SU-DHL-6 (cell line): ENCODE measurements around the gene HIBADH.
"Not testable (repeated sequence)": the region's sequence is repeated elsewhere in the genome, so short reads cannot be mapped to it uniquely, and the experiment has no call there.

ENCODE experiments used
- H2AFZ ChIP-seq: fragments of 200-600 bp; sonication (generic); 2 replicates; pipeline ENCODE4 v1.6.1; 2014; ENCODE audit warnings: low read depth, mild to moderate bottlenecking, moderate library complexity, mixed read lengths, antibody characterized with exemption, low read length; ENCODE audit not compliant: severe bottlenecking
- H3F3A ChIP-seq: fragments of 200-600 bp; shearing (Covaris generic); 2 replicates; pipeline ENCODE4 v1.6.0; 2016; ENCODE audit warnings: antibody characterized with exemption, mild to moderate bottlenecking; ENCODE audit not compliant: insufficient read depth
- H3K27ac ChIP-seq: fragments of 200-600 bp; sonication (generic); 2 replicates; pipeline ENCODE4 v1.5.1; 2016; ENCODE audit warnings: low read depth, mild to moderate bottlenecking, low read length, moderate library complexity, mixed read lengths
- H3K27me3 ChIP-seq: fragments of 200-600 bp; sonication (generic), shearing (Covaris generic); 2 replicates; pipeline ENCODE4 v1.6.0; 2014; ENCODE audit warnings: mild to moderate bottlenecking, low read length
- H3K36me3 ChIP-seq: fragments of 200-600 bp; sonication (generic); 2 replicates; pipeline ENCODE4 v1.6.1; 2014; ENCODE audit warnings: mild to moderate bottlenecking, low read length, mixed read lengths
- H3K4me2 ChIP-seq: fragments of 300-600, 200-600 bp; shearing (Covaris generic), sonication (generic); 2 replicates; pipeline ENCODE4 v1.6.0; 2014; ENCODE audit warnings: low read length, low read depth, mild to moderate bottlenecking; ENCODE audit not compliant: poor library complexity, severe bottlenecking
- H3K4me3 ChIP-seq: fragments of 200-600 bp; sonication (generic); 2 replicates; pipeline ENCODE4 v1.5.1; 2014; ENCODE audit warnings: antibody characterized with exemption, low read length, mild to moderate bottlenecking, mixed read lengths; ENCODE audit not compliant: insufficient read depth, poor library complexity, severe bottlenecking
- H3K79me2 ChIP-seq: fragments of 200-600 bp; sonication (generic); 2 replicates; pipeline ENCODE4 v1.6.1; 2014; ENCODE audit warnings: mild to moderate bottlenecking, low read length, moderate library complexity; ENCODE audit not compliant: insufficient read depth
- H3K9ac ChIP-seq: fragments of 200-600 bp; sonication (generic); 2 replicates; pipeline ENCODE4 v1.7.0; 2014; ENCODE audit warnings: mild to moderate bottlenecking, low read length
- H3K9me2 ChIP-seq: fragments of 200-600 bp; sonication (generic); replicated peaks from 2 replicates; pipeline ENCODE4 v1.6.1; 2014; ENCODE audit warnings: low read length; ENCODE audit not compliant: insufficient read depth
- H3K9me3 ChIP-seq: fragments of 200-600 bp; sonication (generic); 2 replicates; pipeline ENCODE4 v1.6.1; 2014; ENCODE audit warnings: low read length, mixed read lengths; ENCODE audit not compliant: insufficient read depth
- H4K20me1 ChIP-seq: fragments of 200-600 bp; sonication (generic); 2 replicates; pipeline ENCODE4 v1.6.1; 2014; ENCODE audit warnings: low read depth, mild to moderate bottlenecking, antibody characterized with exemption, low read length, moderate library complexity, mixed read lengths
- EZH2phosphoT487 ChIP-seq: fragments of 200-600 bp; sonication (generic), shearing (Covaris generic); conservative IDR thresholded peaks from 2 replicates; pipeline ENCODE4 v1.6.1; 2018; ENCODE audit warnings: mild to moderate bottlenecking, antibody characterized with exemption, low read length, moderate library complexity, mixed read lengths
- TF ChIP-seq, protein P1 (sequence below): fragments of 200-600 bp; sonication (generic); IDR thresholded peaks from one replicate; pipeline ENCODE4 v1.5.1; 2017; ENCODE audit warnings: antibody characterized with exemption, mild to moderate bottlenecking, low read length, moderate library complexity; ENCODE audit not compliant: insufficient read depth, poor library complexity, severe bottlenecking

The HIBADH gene

DNA sequence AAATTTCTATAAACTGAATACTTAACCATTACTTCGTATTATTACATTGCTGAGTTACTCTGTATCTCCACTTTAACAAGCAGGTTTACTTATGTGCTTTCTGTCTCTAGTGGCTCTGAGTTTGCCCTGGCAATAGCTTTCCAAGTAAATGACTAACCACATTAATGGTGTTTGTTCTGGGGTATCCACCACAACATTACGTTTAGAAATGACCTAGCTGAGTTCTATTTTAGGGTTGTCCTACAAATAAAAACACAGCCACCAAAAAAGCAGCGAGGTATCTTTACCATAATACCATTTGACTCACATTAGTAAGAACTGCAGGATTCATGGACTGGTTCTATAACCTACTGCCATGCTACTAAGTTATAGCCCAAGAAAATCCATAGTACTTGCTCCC is 83.1 kb downstream of the HIBADH start:
- Histone ChIP-seq H3K4me2 (no peak overlapping the region), H3K79me2 (no peaks in the 10 kb centered on the region), H3K27ac (no peak overlapping the region), H3K9me3 (no peaks in the 10 kb centered on the region), H3F3A (no peaks in the 10 kb centered on the region), H3K4me3 (no peak overlapping the region), H4K20me1 (no peaks in the 10 kb centered on the region), H3K9ac (no peak overlapping the region), H2AFZ (no peak overlapping the region), H3K27me3 (no peaks in the 10 kb centered on the region), H3K9me2 (no peaks in the 10 kb centered on the region), H3K36me3 (peaks cover 3% of the 10 kb centered on the region; the same call in 1 of the 2 replicates)
- TF ChIP-seq, protein P1, sequence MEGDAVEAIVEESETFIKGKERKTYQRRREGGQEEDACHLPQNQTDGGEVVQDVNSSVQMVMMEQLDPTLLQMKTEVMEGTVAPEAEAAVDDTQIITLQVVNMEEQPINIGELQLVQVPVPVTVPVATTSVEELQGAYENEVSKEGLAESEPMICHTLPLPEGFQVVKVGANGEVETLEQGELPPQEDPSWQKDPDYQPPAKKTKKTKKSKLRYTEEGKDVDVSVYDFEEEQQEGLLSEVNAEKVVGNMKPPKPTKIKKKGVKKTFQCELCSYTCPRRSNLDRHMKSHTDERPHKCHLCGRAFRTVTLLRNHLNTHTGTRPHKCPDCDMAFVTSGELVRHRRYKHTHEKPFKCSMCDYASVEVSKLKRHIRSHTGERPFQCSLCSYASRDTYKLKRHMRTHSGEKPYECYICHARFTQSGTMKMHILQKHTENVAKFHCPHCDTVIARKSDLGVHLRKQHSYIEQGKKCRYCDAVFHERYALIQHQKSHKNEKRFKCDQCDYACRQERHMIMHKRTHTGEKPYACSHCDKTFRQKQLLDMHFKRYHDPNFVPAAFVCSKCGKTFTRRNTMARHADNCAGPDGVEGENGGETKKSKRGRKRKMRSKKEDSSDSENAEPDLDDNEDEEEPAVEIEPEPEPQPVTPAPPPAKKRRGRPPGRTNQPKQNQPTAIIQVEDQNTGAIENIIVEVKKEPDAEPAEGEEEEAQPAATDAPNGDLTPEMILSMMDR, result no peak
- no peak for TF ChIP-seq EZH2phosphoT487

DNA sequence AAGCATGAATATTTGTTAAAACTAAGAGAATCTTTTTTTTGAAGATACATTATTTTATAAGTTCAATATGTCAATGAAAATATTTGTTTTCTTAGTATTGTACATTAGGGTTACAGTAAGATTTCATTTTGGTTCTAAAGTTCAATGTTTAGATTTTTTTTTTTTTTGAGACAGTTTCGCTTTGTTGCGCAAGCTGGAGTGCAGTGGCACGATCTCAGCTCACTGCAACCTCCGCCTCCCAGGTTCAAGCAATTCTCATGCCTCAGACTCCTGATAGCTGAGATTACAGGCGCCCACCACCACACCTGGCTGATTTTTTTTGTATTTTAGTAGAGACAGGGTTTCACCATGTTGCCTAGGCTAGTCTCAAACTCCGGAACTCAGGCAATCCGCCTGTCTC is 84.5 kb downstream of the HIBADH start:
- H3K79me2 ChIP-seq, H3K9me2 ChIP-seq, H3K27me3 ChIP-seq, H3K4me2 ChIP-seq, H3K9me3 ChIP-seq, H3K27ac ChIP-seq, H3K36me3 ChIP-seq, H4K20me1 ChIP-seq, H3F3A ChIP-seq, H3K4me3 ChIP-seq, H2AFZ ChIP-seq, H3K9ac ChIP-seq: not testable (repeated sequence)

DNA sequence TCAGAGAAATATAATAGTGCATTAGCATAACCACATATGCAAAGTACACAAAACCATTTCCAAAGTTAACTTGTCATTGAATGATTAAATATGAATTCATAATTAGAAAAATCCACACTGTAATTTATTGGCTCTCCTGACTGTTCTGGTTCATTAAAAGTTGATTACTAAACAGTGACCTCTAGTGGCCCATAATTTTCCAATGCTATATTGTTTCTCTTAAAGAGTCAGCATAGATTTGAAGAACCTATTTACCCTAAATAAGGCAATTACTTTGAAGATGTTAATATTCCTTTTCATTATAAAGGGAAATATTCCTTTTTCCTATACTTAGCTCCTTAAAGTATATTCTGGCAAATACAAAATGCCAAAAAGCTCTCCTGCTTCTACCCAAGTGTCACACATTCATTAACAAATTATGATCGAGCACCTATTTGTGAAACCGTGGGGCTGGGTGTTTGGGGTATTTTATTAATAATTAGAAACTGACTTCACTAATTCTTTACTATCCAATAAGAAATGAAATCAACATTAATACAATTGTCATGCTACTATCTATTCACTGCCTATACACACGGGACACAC is 86.2 kb downstream of the HIBADH start:
- no peaks in the 10 kb centered on the region for H3K36me3 ChIP-seq
- TF ChIP-seq EZH2phosphoT487, result no peak
- TF ChIP-seq, protein P1, result peak; percentile 78
- H4K20me1 ChIP-seq, result no peaks in the 10 kb centered on the region
- H3K27ac ChIP-seq, result no peak overlapping the region
- no peaks in the 10 kb centered on the region for H3K79me2 ChIP-seq
- H3K27me3 ChIP-seq, result no peaks in the 10 kb centered on the region
- H3K4me3 ChIP-seq, result no peak overlapping the region
- no peaks in the 10 kb centered on the region for H3F3A ChIP-seq
- no peak overlapping the region for H3K4me2 ChIP-seq
- no peaks in the 10 kb centered on the region for H3K9me2 ChIP-seq
- H2AFZ ChIP-seq, result no peak overlapping the region
- no peak overlapping the region for H3K9ac ChIP-seq
- H3K9me3 ChIP-seq, result no peaks in the 10 kb centered on the region

DNA sequence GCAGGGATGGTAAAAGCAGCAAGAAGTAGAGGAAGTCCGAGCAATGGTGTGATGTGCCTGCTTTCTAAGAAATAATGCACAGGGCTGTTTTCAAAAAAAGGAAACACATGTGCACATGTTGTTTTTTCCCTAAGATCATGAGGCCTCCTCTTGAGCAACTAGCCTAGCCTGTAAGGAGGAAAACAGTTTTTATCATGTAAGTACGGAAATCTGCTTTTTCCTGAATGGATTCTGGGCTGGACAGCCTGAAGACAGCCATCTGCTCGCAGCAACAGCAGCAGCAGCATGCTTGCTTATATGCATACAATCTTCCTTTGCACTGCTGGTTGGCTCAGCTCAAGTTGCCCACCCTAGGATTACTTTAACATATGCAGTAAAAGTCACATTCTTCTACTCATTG is 87.1 kb downstream of the HIBADH start:
- Histone ChIP-seq H3K27ac (no peak overlapping the region), H3K9me2 (no peaks in the 10 kb centered on the region), H3K9ac (no peak overlapping the region), H3K4me2 (no peak overlapping the region), H3F3A (no peaks in the 10 kb centered on the region), H2AFZ (no peak overlapping the region), H3K79me2 (no peaks in the 10 kb centered on the region), H4K20me1 (no peaks in the 10 kb centered on the region), H3K4me3 (no peak overlapping the region), H3K36me3 (no peaks in the 10 kb centered on the region), H3K9me3 (no peaks in the 10 kb centered on the region), H3K27me3 (no peaks in the 10 kb centered on the region)
- TF ChIP-seq, protein P1, result no peak
- no peak for TF ChIP-seq EZH2phosphoT487
